AG04450 (cell line): Measurements from ENCODE around the gene PAQR9. TPM values are rescaled to one million over a fixed set of nuclear protein-coding genes. Genes with fewer than 3 reads are reported as not detected.

ENCODE experiments used
- CTCF ChIA-PET: fragments of 300-600, 350-600 bp; formaldehyde crosslinking; extraction: SDS; loops from one replicate; lab custom pipeline; 2022; ENCODE audit warnings: antibody characterized with exemption, inconsistent platforms; lab: Charles Lee
- POLR2A ChIA-PET: fragments of 350-600 bp; formaldehyde crosslinking; extraction: SDS; loops from one replicate; lab custom pipeline; 2021; ENCODE audit warnings: antibody characterized with exemption, inconsistent platforms; lab: Yijun Ruan, JAX
- DNase-seq: peaks from one replicate; pipeline ENCODE4 v3.0.0-alpha.2; 2011; ENCODE audit warnings: low read depth, low spot score
- H3K27ac ChIP-seq: one replicate; pipeline ENCODE4 v1.5.1; 2012; ENCODE audit warnings: low read depth, low read length, control low read depth
- H3K27me3 ChIP-seq: one replicate; pipeline ENCODE4 v1.6.0; 2012; ENCODE audit warnings: low read length; ENCODE audit not compliant: control insufficient read depth, insufficient read depth
- H3K4me3 ChIP-seq: 2 replicates; pipeline ENCODE4 v1.5.1; 2011; ENCODE audit warnings: mild to moderate bottlenecking, low read depth, low read length, control low read depth
- H3K9me3 ChIP-seq: 2 replicates; pipeline ENCODE4 v1.5.1; 2012; ENCODE audit warnings: low read length; ENCODE audit not compliant: control insufficient read depth, insufficient read depth
- polyA plus RNA-seq: library from polyadenylated mRNA; depleted of rRNA; stranded (reverse); fragments of >200 nt; gene quantifications from 2 replicates; pipeline ENCODE4 v1.2.3, GENCODE V29; 2011
- TF ChIP-seq, protein P1 (sequence below): IDR thresholded peaks from 2 replicates; pipeline ENCODE4 v1.5.1; 2011; ENCODE audit warnings: low read depth, low read length, control low read depth, inconsistent platforms

The PAQR9 gene
- polyA plus RNA-seq, 1 experiment, result not detected

DNA sequence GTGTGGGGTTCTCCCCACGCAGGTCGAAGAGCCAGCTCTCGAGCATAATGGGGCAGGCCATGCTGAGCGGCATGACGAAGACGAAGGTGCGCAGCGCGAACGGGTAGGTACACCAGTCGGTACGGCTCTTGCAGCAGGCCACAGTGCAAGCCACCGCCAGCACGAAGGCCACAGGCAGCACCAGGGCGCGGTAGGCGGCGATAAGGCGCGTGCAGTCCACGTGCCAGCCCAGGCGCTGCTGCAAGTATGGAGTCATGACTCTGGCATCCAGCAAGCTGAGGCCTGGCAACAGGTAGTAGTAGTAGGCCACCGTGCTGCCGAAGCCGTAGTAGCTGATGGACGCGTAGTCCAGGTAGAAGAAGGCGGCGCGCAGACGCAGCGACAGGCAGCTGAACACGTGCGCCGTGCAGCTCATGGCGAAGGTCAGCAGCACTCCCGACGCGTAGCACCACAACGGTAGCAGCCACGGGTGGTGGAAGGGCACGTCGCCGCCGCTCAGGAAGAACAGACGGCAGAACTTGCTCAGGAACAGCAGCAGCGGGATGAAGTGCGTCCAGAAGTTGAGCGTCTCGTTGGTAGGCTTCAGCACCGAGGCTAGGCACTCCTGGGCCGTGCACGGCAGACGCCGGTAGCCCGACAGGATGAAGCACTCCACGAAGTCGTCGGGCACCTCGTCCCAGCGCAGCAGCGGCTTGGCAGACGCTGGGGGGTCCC is 797 bp downstream of the PAQR9 start:
- ChIA-PET CTCF (interaction anchor here (0.6 kb wide), 1 partner anchor 480 kb away, joined by 3 read pairs; no protein-coding TSS in a partner anchor), POLR2A (no interaction called here)
- H3K27me3 ChIP-seq, result peaks cover 34% of the 10 kb centered on the region
- TF ChIP-seq, protein P1, sequence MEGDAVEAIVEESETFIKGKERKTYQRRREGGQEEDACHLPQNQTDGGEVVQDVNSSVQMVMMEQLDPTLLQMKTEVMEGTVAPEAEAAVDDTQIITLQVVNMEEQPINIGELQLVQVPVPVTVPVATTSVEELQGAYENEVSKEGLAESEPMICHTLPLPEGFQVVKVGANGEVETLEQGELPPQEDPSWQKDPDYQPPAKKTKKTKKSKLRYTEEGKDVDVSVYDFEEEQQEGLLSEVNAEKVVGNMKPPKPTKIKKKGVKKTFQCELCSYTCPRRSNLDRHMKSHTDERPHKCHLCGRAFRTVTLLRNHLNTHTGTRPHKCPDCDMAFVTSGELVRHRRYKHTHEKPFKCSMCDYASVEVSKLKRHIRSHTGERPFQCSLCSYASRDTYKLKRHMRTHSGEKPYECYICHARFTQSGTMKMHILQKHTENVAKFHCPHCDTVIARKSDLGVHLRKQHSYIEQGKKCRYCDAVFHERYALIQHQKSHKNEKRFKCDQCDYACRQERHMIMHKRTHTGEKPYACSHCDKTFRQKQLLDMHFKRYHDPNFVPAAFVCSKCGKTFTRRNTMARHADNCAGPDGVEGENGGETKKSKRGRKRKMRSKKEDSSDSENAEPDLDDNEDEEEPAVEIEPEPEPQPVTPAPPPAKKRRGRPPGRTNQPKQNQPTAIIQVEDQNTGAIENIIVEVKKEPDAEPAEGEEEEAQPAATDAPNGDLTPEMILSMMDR, result no peak
- peaks cover 11% of the 10 kb centered on the region for H3K9me3 ChIP-seq
- DNase-seq, result no peak
- no peak overlapping the region; the same call in 1 of the 2 replicates for H3K4me3 ChIP-seq
- no peak overlapping the region for H3K27ac ChIP-seq

DNA sequence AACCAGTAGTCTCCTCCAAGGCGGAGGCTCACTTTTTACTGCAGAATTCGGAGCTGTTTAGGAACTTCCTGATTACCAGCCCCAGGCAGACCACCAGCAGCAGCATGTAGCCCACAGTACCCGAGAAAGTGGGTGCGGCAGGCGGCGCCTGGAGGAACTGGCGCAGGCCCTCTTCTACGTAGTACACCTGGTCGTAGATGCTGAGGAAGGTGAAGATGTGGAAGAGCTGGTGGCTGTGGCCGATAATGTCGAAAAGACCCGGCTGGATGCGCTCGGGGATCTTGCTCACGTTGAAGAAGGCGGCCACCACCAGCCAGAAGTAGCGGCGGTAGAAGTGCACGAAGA is 1.3 kb downstream of the PAQR9 start:
- no peak overlapping the region for H3K27ac ChIP-seq
- ChIA-PET CTCF (interaction anchor here (0.6 kb wide), 1 partner anchor 479 kb away, joined by 3 read pairs; no protein-coding TSS in a partner anchor), POLR2A (no interaction called here)
- H3K9me3 ChIP-seq, result peaks cover 11% of the 10 kb centered on the region
- H3K27me3 ChIP-seq, result peaks cover 32% of the 10 kb centered on the region
- no peak overlapping the region for H3K4me3 ChIP-seq
- no peak for DNase-seq
- TF ChIP-seq, protein P1, result no peak

DNA sequence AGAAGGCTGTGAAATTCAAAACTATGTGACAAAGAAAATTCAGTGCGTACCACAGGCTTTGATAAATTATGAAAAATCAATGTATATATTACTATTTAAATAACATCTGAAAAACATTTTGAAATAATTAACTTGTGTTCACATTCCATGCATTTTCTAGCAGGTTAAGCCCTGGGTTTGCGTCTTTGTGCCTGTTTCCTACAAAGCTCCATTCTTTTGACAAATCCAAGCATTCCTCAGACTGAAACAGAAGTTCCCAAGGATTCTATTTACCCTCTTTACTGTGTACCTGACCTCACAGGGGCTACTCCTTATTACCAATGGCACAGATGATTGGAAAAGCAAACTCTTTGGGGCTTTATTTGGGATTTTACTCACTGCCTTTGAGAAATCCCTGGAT is 1.9 kb downstream of the PAQR9 start:
- no peak overlapping the region for H3K4me3 ChIP-seq
- ChIA-PET CTCF (interaction anchor here (1.0 kb wide), 1 partner anchor 133 kb away, joined by 4 read pairs; no protein-coding TSS in a partner anchor), POLR2A (no interaction called here)
- DNase-seq, result no peak
- TF ChIP-seq, protein P1, result no peak
- peaks cover 32% of the 10 kb centered on the region for H3K27me3 ChIP-seq
- H3K27ac ChIP-seq, result no peak overlapping the region
- peaks cover 11% of the 10 kb centered on the region for H3K9me3 ChIP-seq

DNA sequence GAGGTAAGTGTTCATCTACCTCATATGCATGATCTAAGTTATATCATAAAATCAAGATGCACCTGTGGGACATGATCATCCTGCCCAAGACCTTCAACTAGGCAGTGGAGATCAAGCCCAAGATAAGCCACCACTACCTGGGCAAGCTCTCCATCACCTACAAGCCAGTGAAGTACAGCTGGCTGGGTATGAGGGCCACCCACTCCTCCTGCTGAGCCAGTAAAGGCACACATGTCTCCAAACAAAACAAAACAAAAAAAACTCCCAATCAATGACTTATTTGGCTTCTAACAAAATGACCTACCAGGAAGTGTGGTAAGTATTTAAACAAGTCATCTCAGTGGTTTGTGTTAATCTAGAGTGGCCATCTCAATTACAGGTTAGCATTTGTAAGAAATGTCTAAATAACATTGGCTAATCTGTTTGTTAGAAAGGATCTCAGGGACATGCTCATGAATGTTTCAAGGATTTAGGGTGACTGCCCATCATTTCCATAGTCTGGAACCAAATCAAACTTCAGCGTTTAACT is 3.1 kb downstream of the PAQR9 start:
- POLR2A ChIA-PET, result no interaction called here
- peaks cover 32% of the 10 kb centered on the region for H3K27me3 ChIP-seq
- peaks cover 11% of the 10 kb centered on the region for H3K9me3 ChIP-seq
- no peak overlapping the region for H3K27ac ChIP-seq
- no peak for DNase-seq
- H3K4me3 ChIP-seq, result no peak overlapping the region
- CTCF ChIA-PET, result no interaction called here
- TF ChIP-seq, protein P1, result no peak

DNA sequence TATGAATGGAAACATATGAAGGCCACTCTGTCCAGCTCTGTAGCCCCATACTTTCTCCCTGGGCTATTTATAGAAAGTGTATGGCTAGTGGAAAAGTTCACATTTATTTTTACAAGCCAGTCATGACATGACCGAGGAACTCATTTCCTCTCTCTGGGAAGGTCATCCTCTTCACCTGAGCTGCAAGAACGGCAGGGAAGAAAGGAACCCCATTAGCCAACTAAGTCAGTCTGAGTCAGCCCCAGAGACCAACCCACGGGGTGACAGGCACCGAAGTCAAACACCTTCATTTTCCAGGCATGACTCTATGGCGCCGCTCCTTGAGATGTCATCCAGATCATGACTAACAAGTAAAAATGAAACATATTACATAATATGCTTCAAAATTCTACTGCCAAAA is 4.8 kb downstream of the PAQR9 start:
- ChIA-PET POLR2A (no interaction called here), CTCF (no interaction called here)
- Histone ChIP-seq H3K9me3 (peaks cover 11% of the 10 kb centered on the region), H3K27me3 (peaks cover 25% of the 10 kb centered on the region), H3K4me3 (no peak overlapping the region), H3K27ac (no peak overlapping the region)
- TF ChIP-seq, protein P1, result no peak
- DNase-seq, result no peak
